ENCODE results near the gene SRP72.

DNA sequence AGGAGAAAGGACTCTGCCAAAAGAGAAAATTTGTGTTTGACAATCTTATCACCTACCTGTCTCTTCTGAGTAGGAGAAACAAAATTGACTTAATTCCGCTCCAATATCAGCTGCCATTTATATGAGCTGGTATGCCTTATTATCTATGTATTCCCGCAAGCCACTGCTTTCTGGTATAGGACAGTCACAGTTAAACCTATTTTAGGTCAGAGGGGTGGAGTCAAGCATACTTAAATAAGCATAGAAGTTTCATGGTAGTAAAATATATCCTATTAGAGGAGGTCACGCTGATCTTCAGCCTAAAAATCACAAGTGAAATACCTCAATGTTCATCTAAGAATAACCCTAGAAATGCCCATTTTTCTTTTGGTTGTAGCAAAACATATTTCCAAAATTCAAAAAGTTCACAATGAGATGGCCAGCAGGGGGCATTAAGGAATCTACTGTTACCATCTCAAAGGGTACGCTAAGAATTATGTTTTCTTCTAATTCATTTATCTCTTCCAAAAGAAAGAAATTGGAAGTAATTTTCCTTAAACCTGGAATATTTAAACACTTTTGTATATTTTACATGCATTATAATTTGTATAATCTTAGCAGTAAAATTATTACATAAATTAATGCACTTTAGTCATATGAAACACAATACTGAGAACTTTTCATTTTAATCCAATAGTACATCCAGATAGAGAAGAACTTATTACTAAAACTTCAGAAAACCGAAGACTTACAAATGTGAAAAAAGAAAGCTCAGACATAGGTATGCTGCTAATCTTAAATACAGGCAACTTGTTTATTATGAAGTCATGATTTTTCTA lies 42.5 kb upstream of the SRP72 start:
- TF ChIP-seq, protein P1, sequence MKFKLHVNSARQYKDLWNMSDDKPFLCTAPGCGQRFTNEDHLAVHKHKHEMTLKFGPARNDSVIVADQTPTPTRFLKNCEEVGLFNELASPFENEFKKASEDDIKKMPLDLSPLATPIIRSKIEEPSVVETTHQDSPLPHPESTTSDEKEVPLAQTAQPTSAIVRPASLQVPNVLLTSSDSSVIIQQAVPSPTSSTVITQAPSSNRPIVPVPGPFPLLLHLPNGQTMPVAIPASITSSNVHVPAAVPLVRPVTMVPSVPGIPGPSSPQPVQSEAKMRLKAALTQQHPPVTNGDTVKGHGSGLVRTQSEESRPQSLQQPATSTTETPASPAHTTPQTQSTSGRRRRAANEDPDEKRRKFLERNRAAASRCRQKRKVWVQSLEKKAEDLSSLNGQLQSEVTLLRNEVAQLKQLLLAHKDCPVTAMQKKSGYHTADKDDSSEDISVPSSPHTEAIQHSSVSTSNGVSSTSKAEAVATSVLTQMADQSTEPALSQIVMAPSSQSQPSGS (IDR thresholded peaks at IDR 0.05; ENCODE audit: low read length) = no peak
- no peak for TF ChIP-seq EP300 (IDR thresholded peaks at IDR 0.05; ENCODE audit: borderline replicate concordance in 1 of 2, low read depth in 2 of 2, low read length in 2 of 2)
- TF ChIP-seq, protein P2, sequence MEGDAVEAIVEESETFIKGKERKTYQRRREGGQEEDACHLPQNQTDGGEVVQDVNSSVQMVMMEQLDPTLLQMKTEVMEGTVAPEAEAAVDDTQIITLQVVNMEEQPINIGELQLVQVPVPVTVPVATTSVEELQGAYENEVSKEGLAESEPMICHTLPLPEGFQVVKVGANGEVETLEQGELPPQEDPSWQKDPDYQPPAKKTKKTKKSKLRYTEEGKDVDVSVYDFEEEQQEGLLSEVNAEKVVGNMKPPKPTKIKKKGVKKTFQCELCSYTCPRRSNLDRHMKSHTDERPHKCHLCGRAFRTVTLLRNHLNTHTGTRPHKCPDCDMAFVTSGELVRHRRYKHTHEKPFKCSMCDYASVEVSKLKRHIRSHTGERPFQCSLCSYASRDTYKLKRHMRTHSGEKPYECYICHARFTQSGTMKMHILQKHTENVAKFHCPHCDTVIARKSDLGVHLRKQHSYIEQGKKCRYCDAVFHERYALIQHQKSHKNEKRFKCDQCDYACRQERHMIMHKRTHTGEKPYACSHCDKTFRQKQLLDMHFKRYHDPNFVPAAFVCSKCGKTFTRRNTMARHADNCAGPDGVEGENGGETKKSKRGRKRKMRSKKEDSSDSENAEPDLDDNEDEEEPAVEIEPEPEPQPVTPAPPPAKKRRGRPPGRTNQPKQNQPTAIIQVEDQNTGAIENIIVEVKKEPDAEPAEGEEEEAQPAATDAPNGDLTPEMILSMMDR (IDR thresholded peaks at IDR 0.05; ENCODE audit: control extremely low read depth in 1 of 3, insufficient read depth in 1 of 3, low read depth in 1 of 3, low read length in 3 of 3) = no peak
- no peak for TF ChIP-seq POLR2A (IDR thresholded peaks at IDR 0.05; ENCODE audit: control extremely low read depth in 1 of 2, low read depth in 2 of 2, low read length in 2 of 2)
- no peak for TF ChIP-seq RAD21 (IDR thresholded peaks at IDR 0.05 in 1 of 2, conservative IDR thresholded peaks at IDR 0.05 in 1 of 2; ENCODE audit: low read depth in 2 of 2, low read length in 2 of 2)
- TF ChIP-seq YY1 (IDR thresholded peaks at IDR 0.05; ENCODE audit: low read depth, low read length) = no peak
- no peak for TF ChIP-seq JUN (IDR thresholded peaks at IDR 0.05; ENCODE audit: low read depth, low read length)
- TF ChIP-seq POLR2AphosphoS5 (IDR thresholded peaks at IDR 0.05; ENCODE audit: low read depth, low read length) = no peak
- no peak for TF ChIP-seq JUND (IDR thresholded peaks at IDR 0.05; ENCODE audit: low read length)
